ENCODE results near the gene MDH1B.

GRCh38 chr2:206700156-206700555 lies 65.0 kb downstream of the MDH1B start:
- TF ChIP-seq YY1 (IDR thresholded peaks at IDR 0.05; ENCODE audit: insufficient read depth, insufficient read length) (no peak), SUZ12 (IDR thresholded peaks at IDR 0.05; ENCODE audit: extremely low read depth, insufficient read depth, insufficient read length) (no peak)

All from NT2/D1 (cell line).